Dedifferentiated amniotic fluid mesenchymal stem cell (primary cell): ENCODE measurements around the gene FARP2.
"Not testable (repeated sequence)": the region's sequence is repeated elsewhere in the genome, so short reads cannot be mapped to it uniquely, and the experiment has no call there.

Source experiments
- DNase-seq: peaks from one replicate; pipeline ENCODE4 v3.0.0-alpha.2; 2016; ENCODE audit errors: extremely low spot score

FARP2 gene

DNA sequence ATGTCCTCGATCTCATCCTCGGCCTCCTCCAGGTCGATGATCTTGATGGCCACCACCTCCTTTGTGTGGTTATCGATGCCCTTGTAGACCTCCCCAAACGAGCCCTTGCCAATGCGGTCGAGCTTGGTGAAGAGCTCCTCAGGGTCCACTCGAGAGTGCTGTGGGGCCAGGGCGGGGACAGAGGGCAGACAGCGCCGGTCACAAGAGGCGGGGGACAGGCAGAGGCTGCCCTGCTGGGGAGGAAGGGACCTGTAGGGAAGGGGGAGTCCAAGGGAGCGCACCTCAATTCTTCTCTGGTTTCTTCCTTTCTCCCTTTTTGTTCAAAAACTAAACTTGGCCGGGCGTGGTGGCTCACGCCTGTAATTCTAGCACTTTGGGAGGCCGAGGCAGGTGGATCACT lies 145.5 kb downstream of the FARP2 start:
- DNase-seq, result no peak

GRCh38 chr2:241502281-241502680 lies 146.2 kb downstream of the FARP2 start:
- DNase-seq, result no peak

DNA sequence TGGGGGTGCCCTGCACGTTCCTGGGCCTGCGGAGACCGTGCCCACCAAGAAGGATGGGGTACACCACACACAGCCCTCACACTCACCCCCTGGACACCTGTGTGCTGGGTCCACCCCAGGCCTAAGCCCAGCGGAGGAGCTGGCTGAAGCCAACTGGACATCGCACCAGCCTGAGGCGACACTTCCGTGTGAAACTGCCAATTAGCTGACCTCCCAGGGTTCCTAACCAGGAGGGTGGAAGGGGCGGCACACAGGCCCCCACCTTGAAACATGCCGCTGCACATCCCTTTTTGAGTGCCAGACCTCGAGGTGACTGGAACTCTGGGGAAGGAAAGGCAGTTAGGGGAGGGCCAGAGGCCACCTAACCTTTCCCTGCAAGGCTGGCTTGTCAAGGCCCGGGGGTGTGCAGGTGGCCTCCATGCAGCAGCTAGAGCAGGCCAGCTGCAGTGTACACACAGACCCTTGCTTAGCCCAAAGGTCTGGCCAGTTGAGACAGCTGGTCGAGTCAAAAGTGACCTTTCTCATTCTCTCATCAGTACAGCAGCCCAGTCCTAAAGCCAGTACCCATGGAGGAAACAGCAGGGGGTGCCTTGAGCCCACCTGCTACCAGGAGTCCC lies 147.8 kb downstream of the FARP2 start:
- DNase-seq, result no peak

DNA sequence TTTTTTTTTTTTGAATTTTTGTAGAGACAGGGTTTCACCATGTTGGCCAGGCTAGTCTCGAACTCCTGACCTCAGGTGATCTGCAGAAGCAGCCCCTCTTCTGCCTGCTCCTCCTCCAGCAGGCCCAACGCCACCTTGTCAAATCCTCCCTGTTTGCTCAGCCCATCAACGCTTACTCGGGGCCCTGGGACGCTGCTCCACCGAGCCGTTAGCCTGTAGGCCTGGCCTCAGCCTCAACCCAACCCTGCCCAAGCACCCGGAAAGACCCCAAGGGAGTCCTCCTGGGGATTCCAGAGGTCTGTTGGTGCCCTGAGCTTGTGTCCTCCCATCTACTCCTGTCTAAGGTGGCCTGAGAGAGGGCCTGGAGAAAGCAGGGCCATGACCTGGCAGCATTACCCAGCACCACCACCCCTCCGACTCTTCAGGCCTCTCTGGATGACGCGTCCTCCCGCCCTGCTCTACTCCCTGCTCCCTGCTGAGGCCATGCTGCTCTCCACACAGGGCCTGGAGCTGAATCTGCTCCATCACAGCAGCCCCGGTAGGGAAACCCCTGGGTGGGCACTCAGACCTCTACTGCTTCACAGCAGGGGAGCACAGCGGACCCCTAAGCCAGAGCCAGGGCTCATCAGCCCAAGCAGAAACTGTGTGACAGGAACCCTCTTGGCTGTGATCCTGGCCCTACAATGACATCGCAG lies 149.1 kb downstream of the FARP2 start:
- no peak for DNase-seq

GRCh38 chr2:241505781-241506201 lies 149.7 kb downstream of the FARP2 start:
- DNase-seq, result no peak

DNA sequence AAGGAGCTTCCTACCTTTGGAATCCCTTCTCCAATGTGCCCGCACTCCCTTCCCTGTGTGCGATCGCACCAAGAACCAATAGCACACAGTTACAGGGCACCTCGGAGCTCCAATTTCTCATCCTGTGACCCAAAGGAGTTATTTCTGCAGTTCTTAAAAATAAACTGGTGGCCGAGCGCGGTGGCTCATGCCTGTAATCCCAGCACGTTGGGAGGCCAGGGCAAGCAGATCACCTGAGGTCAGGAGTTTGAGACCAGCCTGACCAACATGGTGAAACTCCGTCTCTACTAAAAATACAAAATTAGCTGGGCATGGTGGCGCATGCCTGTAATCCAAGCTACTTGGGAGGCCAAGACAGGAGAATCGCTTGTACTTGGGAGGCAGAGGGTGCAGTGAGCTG lies 150.2 kb downstream of the FARP2 start:
- not testable (repeated sequence) for DNase-seq

DNA sequence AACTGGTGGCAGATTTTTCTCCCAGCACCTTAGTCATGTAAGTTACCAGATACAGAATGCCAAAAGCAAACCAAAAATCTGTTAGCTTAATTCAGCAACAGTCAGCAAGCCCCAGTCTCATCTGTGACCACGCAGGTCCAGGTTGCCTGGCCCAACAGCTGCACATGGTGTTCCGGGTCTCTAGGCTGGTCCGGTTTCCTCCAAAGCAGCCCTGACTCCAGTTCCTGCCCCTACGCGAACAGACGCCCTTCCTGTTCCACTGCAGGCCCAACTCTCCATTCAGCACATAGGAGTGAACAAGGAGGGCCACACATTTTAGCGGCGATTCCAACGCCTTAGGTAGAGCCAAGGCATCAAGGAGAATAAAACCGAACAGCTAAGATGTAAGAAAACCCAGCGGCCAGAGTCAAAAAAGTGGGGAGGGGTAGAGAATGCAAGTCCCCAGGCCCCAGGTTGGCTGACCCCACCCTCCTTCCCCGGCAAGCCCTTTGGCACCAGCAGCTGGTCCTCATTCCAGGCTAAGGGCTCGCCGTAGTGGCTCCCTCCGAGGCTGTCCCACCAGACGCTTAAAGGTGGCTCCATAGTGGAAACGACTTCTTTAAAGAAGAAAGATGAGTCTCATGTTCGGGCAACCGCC lies 150.8 kb downstream of the FARP2 start:
- no peak for DNase-seq

DNA sequence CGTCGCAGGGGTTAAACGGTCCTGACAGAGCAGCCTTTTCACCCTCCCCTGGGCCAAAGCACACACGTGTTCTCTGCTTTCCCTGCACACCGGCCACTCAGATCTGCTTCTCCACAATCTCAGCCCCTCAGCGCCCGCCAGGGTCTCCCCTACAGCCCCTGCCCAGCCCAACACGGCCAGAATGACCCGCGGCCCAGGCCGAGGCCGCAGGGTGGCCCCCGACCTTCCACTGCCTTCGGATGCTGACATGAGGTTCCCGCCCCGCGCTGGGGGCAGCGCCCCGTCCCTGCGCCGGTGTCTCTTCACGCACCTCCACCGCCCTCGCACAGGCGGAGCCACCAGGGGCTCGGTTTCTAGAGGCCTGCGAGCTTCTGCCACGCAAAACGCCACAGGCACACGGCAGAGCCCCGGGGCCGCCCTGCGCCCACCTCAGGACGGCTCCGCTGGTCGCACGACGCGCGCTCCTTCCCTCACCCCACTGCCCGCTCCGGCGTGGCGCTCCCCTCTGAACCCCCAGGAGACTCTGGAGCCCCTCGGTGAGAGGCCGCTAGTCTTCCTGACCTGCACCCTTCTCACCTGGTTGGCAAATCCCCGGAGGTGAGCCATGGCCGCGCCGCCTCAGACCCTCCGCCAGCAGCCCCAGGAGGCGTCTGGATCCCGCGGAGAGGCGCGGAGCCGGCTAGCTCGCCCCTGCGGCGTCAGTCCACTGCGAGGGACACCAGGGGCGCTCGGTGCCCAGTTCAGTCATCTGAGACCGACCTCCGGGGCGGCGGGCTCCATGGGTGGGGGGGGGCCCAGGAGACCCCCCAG lies 151.6 kb downstream of the FARP2 start:
- DNase-seq, result peak; percentile 34

- peak; percentile 96 for DNase-seq
Measured at GRCh38 chr2:241508240-241509154, 152.4 kb downstream of the FARP2 start, which contains the start of gene STK25. Gene STK25 (minus strand): TSS chr2:241508584. CDS start chr2:241508035, 549 bp downstream.

GRCh38 chr2:241509155-241509784 lies 153.2 kb downstream of the FARP2 start:
- DNase-seq, result no peak

GRCh38 chr2:241511091-241511741 lies 155.1 kb downstream of the FARP2 start:
- DNase-seq, result no peak

DNA sequence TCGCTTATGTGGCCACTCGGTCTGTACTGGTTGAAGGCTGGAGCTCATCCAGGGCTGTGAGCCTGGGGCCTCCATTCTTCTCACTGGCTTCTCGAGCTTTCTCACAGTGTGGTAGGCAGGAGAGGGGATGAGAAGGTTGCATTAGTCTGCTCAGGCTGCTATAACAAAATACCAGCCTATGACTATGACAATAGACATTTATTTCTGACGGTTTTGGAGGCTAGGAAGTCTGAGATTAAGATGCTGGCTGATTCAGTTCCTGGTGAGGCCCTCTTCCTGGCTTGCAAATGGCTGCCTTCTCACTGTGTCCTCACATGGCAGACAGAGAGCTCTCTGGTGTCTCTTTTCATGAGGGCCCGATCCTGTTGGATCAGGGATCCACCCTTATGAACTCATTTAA lies 158.5 kb downstream of the FARP2 start:
- no peak for DNase-seq

DNA sequence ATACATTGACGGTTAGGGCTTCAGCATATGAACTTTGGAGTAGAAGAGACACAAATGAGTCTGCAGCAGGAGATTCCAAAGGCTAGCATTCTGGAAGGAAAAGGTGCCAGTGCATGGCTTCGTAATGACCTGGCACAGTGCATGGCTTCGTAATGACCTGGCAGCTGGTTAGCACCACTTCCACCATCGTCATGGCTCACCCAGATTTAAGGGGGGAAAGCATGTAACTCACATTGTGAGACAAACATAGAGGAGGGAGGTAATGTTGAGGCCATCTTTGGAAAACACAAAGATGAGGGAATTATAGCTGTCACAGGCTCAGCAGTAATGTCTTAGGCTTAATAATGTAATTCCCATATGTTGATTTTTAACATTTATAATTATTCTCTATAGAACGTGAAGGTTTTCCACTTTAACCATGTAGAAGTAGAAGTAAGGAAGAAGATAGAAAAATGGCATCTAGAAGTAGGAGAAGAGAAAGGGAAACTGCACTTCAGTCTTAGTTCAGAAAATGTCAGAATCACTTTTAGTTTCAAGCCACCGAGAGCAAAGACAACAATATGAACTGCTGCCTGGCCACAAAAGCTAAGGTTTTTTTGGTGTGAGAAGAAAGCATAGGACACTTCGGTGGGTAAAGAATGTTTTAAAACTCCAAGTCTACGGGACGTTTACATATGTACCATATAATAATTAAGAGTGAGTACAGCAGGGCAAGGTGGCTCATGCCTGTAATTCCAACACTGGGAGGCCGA lies 159.1 kb downstream of the FARP2 start:
- no peak for DNase-seq

DNA sequence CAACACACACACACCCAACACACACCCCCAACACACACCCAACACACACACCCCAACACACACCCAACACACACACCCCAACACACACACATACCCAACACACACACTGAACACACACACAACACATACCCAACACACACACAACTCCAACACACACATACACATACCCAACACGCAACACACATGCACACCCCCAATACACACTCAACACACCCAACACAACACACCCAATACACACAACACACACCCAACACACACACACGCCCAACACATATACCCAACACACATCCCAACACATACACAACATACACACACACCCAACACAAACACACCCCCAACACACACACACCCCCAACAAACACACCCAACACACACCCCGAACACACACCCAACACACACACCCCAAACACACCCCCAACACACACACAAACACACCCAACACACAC lies 160.5 kb downstream of the FARP2 start:
- no peak for DNase-seq

DNA sequence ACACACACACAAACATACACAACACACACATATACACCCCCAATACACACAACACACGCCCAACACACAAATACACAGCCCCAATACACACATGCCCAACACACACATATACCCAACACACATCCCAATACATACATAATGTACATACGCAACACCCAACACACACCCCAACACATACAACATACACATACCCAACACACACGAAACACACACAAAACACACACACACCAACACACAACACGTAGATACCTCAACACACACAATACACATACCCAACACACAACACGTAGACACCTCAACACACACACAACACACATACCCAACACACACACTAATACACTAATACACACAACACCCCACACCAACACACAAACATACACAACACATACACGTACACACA lies 161.2 kb downstream of the FARP2 start:
- no peak for DNase-seq

GRCh38 chr2:241519669-241520068 lies 163.6 kb downstream of the FARP2 start:
- DNase-seq, result no peak

GRCh38 chr2:241522477-241522876 lies 166.4 kb downstream of the FARP2 start:
- DNase-seq, result no peak

- not testable (repeated sequence) for DNase-seq
Measured at GRCh38 chr2:241525818-241526780, 170.0 kb downstream of the FARP2 start.
